NCI-H524 treated with DMSO at 0.1 percent for 48 hours (cell line): ENCODE results near the gene ZNF891.

Experiments
- DNase-seq: peaks from one replicate; lab custom pipeline; 2025; lab: John Stamatoyannopoulos, UW

ZNF891 gene

DNA sequence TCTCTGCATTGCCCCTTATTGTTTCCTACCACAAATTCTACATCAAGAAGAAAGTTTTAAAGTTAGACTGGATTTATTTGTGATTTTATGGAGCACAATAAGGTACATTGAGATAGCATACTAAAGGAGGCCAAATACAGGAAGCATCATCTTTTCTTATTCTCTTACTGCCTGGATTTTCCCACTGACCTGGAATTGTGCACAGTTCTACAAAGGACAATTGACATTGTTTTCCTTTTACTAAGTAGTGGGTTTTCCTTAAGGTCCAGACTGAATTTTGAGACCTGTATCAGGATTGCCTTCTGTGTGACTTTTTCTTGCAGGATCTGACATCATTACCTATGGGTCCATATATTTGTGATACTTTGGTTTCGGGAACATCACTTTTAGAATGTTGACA is 68.1 kb downstream of the ZNF891 start:
- DNase-seq = no peak

DNA sequence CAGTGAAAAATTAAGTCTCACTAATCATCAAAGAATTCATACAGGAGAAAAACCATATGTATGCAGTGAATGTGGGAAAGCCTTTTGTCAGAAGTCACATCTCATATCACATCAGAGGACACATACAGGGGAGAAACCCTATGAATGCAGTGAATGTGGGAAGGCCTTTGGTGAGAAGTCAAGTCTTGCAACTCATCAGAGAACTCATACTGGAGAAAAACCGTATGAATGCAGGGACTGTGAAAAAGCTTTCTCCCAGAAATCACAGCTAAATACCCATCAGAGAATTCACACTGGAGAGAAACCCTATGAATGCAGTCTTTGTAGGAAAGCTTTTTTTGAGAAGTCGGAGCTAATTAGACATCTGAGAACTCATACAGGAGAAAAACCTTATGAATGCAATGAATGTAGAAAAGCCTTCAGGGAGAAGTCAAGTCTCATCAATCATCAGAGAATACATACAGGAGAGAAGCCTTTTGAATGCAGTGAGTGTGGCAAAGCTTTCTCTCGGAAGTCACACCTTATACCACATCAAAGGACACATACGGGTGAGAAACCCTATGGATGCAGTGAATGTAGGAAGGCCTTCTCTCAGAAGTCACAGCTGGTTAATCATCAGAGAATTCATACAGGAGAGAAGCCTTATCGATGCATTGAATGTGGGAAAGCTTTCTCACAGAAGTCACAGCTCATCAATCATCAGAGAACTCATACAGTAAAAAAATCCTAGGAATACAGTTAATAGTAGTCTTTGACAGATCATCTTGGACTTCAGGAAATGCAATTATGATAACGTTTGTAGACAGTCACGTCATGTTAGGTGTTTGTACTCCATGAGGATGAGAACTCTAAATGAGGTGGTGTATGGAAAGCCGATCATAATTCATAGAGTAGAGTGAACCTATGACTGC is 71.6 kb downstream of the ZNF891 start:
- DNase-seq = no peak

DNA sequence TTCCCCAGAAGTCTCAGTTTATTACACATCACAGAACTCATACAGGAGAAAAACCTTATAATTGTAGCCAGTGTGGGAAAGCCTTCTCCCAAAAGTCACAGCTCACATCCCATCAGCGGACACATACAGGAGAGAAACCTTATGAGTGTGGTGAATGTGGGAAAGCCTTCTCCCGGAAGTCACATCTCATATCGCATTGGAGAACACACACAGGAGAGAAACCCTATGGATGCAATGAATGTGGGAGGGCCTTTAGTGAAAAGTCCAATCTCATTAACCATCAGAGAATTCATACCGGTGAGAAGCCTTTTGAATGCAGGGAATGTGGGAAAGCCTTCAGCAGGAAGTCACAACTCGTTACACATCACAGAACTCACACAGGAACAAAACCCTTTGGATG is 72.6 kb downstream of the ZNF891 start:
- DNase-seq = no peak
